Renal pelvis (tissue), 4 donors: ENCODE results near the gene ARPP21. TPM values are rescaled to one million over a fixed set of nuclear protein-coding genes. Genes with fewer than 3 reads are reported as not detected.

Experiments
- DNase-seq: peaks from one replicate; pipeline ENCODE4 v3.0.0-alpha.2; 2013
- polyA plus RNA-seq, 3 donors: library from polyadenylated mRNA; unstranded; fragments of 120-200 nt; gene quantifications; one replicate each; pipeline ENCODE4 v1.2.1, GENCODE V29; 2013; ENCODE audit not compliant: insufficient read length in 3 of 3

ARPP21 gene
- polyA plus RNA-seq, 3 donors, result 1.3 to 1.8 (median 1.7) TPM

GRCh38 chr3:35737080-35737479 is 97.8 kb downstream of the ARPP21 start:
- DNase-seq, result no peak

- no peak for DNase-seq
Observed at GRCh38 chr3:35737527-35737926, 98.2 kb downstream of the ARPP21 start.

- no peak for DNase-seq
Observed at GRCh38 chr3:35737934-35738706, 98.8 kb downstream of the ARPP21 start.

GRCh38 chr3:35739181-35739809 is 100.0 kb downstream of the ARPP21 start:
- DNase-seq, result no peak

GRCh38 chr3:35739964-35740527 is 100.7 kb downstream of the ARPP21 start:
- DNase-seq, result no peak

- DNase-seq, result no peak
Observed at GRCh38 chr3:35743218-35743617, 103.9 kb downstream of the ARPP21 start.

GRCh38 chr3:35744419-35744818 is 105.1 kb downstream of the ARPP21 start:
- peak; percentile 26 for DNase-seq

GRCh38 chr3:35745351-35745750 is 106.0 kb downstream of the ARPP21 start:
- no peak for DNase-seq

- DNase-seq, result no peak
Observed at GRCh38 chr3:35745802-35746484, 106.6 kb downstream of the ARPP21 start.

- no peak for DNase-seq
Observed at GRCh38 chr3:35746492-35746891, 107.2 kb downstream of the ARPP21 start.

GRCh38 chr3:35748144-35748543 is 108.8 kb downstream of the ARPP21 start:
- no peak for DNase-seq

GRCh38 chr3:35751207-35751606 is 111.9 kb downstream of the ARPP21 start:
- DNase-seq, result no peak

- no peak for DNase-seq
Observed at GRCh38 chr3:35757991-35758757, 118.8 kb downstream of the ARPP21 start.

GRCh38 chr3:35760146-35760545 is 120.8 kb downstream of the ARPP21 start:
- DNase-seq, result no peak

- no peak for DNase-seq
Observed at GRCh38 chr3:35761311-35761710, 122.0 kb downstream of the ARPP21 start.

GRCh38 chr3:35772381-35773015 is 133.2 kb downstream of the ARPP21 start:
- no peak for DNase-seq

GRCh38 chr3:35773417-35773816 is 134.1 kb downstream of the ARPP21 start:
- no peak for DNase-seq

GRCh38 chr3:35776346-35776745 is 137.0 kb downstream of the ARPP21 start:
- no peak for DNase-seq

GRCh38 chr3:35777065-35777464 is 137.7 kb downstream of the ARPP21 start:
- no peak for DNase-seq

- no peak for DNase-seq
Observed at GRCh38 chr3:35777563-35778554, 138.5 kb downstream of the ARPP21 start.
